ENCODE results near the gene VPS33B. TPM values are rescaled to one million over a fixed set of nuclear protein-coding genes. Genes with fewer than 3 reads are reported as not detected.

The VPS33B gene
- total RNA-seq, 1 donor, result 8.0 TPM

DNA sequence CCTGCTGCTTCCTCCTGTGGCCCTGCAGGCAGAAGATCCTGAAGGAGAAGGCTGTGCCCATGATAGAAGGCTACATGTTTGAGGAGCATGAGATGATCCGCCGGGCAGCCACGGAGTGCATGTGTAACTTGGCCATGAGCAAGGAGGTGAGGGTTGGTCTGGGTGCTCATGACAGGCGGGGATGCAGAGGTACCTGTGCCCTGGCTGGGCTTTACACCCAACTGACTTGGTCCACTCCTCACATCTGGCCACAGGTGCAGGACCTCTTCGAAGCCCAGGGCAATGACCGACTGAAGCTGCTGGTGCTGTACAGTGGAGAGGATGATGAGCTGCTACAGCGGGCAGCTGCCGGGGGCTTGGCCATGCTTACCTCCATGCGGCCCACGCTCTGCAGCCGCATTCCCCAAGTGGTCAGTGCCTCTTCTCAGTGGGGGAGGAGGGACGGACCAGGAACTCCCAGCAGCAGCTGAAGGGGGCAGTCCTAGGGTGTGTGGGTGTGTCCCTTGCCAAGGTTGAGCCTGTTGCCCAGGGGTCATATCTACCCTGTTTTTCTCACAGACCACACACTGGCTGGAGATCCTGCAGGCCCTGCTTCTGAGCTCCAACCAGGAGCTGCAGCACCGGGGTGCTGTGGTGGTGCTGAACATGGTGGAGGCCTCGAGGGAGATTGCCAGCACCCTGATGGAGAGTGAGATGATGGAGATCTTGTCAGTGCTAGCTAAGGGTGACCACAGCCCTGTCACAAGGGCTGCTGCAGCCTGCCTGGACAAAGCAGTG lies 69.3 kb downstream of the VPS33B start:
- Histone ChIP-seq H3K79me2 (ENCODE audit: insufficient read depth, low read length) (peaks cover 13% of the 10 kb centered on the region), H3K4me1 (ENCODE audit: insufficient read depth, low read length) (peaks cover 35% of the 10 kb centered on the region)

GRCh38 chr15:90950676-90951075 lies 71.7 kb downstream of the VPS33B start:
- DNase-seq (ENCODE audit: insufficient read length, low spot score, missing footprints), result no peak
- Histone ChIP-seq H3K27me3 (ENCODE audit: insufficient read depth, low read length) (no peaks in the 10 kb centered on the region), H3K4me2 (ENCODE audit: insufficient read depth, low read length) (no peak overlapping the region), H3K27ac (ENCODE audit: low read depth, low read length) (no peak overlapping the region), H3K36me3 (ENCODE audit: insufficient read depth, low read length) (peaks cover 71% of the 10 kb centered on the region), H3K79me2 (ENCODE audit: insufficient read depth, low read length) (no peaks in the 10 kb centered on the region), H3K4me3 (ENCODE audit: insufficient read depth, low read length) (no peak overlapping the region), H3K9me3 (ENCODE audit: low read depth, low read length) (no peaks in the 10 kb centered on the region), H3K4me1 (ENCODE audit: insufficient read depth, low read length) (peaks cover 16% of the 10 kb centered on the region), H2AFZ (ENCODE audit: low read length) (no peak overlapping the region), H4K20me1 (ENCODE audit: insufficient read depth, low read length) (no peaks in the 10 kb centered on the region)
- no peak for TF ChIP-seq CTCF (IDR thresholded peaks at IDR 0.05; ENCODE audit: extremely low read depth, low read depth, low read length)

More for the DNA sequence above, 69.3 kb downstream of the VPS33B start:
- H3K4me2 ChIP-seq (ENCODE audit: insufficient read depth, low read length), result no peak overlapping the region
- TF ChIP-seq CTCF (IDR thresholded peaks at IDR 0.05; ENCODE audit: extremely low read depth, low read depth, low read length), result no peak
- no peak overlapping the region for H3K27ac ChIP-seq (ENCODE audit: low read depth, low read length)
- H3K36me3 ChIP-seq (ENCODE audit: insufficient read depth, low read length), result peaks cover 54% of the 10 kb centered on the region
- no peaks in the 10 kb centered on the region for H3K9me3 ChIP-seq (ENCODE audit: low read depth, low read length)
- H3K4me3 ChIP-seq (ENCODE audit: insufficient read depth, low read length), result no peak overlapping the region
- H4K20me1 ChIP-seq (ENCODE audit: insufficient read depth, low read length), result no peaks in the 10 kb centered on the region
- H3K27me3 ChIP-seq (ENCODE audit: insufficient read depth, low read length), result no peaks in the 10 kb centered on the region
- H2AFZ ChIP-seq (ENCODE audit: low read length), result no peak overlapping the region
- DNase-seq (ENCODE audit: insufficient read length, low spot score, missing footprints), result peak; percentile 35

GRCh38 chr15:90949979-90950675 lies 72.3 kb downstream of the VPS33B start:
- Histone ChIP-seq H3K79me2 (ENCODE audit: insufficient read depth, low read length) (no peaks in the 10 kb centered on the region), H3K4me1 (ENCODE audit: insufficient read depth, low read length) (peaks cover 11% of the 10 kb centered on the region), H2AFZ (ENCODE audit: low read length) (peak overlapping the region; percentile 15), H3K27ac (ENCODE audit: low read depth, low read length) (peak overlapping the region; percentile 77), H3K9me3 (ENCODE audit: low read depth, low read length) (no peaks in the 10 kb centered on the region), H3K4me3 (ENCODE audit: insufficient read depth, low read length) (no peak overlapping the region), H4K20me1 (ENCODE audit: insufficient read depth, low read length) (no peaks in the 10 kb centered on the region), H3K4me2 (ENCODE audit: insufficient read depth, low read length) (no peak overlapping the region), H3K36me3 (ENCODE audit: insufficient read depth, low read length) (peaks cover 72% of the 10 kb centered on the region), H3K27me3 (ENCODE audit: insufficient read depth, low read length) (no peaks in the 10 kb centered on the region)
- peak; percentile 52 for DNase-seq (ENCODE audit: insufficient read length, low spot score, missing footprints)
- no peak for TF ChIP-seq CTCF (IDR thresholded peaks at IDR 0.05; ENCODE audit: extremely low read depth, low read depth, low read length)

Small RNAs within 50 kb of the gene (small RNA-seq; reads per million reads assigned to genes)
- gene RF00019, result not detected

Other genes with a start within 250 kb of the VPS33B start
- 39.1 and 42.7 TPM in 2 replicates for gene FURIN, start 154.0 kb downstream of the VPS33B start, total RNA-seq
- 19.2 and 20.3 TPM in 2 replicates for gene FES, start 138.1 kb downstream of the VPS33B start, total RNA-seq
- 15.2 and 20.0 TPM in 2 replicates for gene MAN2A2, start 119.3 kb downstream of the VPS33B start, total RNA-seq
- gene HDDC3, start 90.0 kb downstream of the VPS33B start, total RNA-seq, result 8.8 and 11.6 TPM in 2 replicates
- gene UNC45A, start 87.3 kb downstream of the VPS33B start, total RNA-seq, result 72.5 and 74.9 TPM in 2 replicates
- gene RCCD1, start 67.7 kb downstream of the VPS33B start, total RNA-seq, result 11.2 TPM in 2 replicates
- 17.1 and 17.7 TPM in 2 replicates for gene PRC1, start 28.1 kb downstream of the VPS33B start, total RNA-seq
- gene SV2B, start 77.7 kb upstream of the VPS33B start, total RNA-seq, result under 0.01 TPM in 1 of 2 replicates, not detected in the other

All from osteoblast (primary cell).